GM19193 (cell line): Measurements from ENCODE around the gene PLCD3.

Experiments
- POLR2A ChIP-seq: IDR thresholded peaks from 4 replicates; pipeline ENCODE4 v1.6.1; 2011; ENCODE audit not compliant: insufficient read depth, insufficient read length; ENCODE audit errors: extremely low read depth

The PLCD3 gene

DNA sequence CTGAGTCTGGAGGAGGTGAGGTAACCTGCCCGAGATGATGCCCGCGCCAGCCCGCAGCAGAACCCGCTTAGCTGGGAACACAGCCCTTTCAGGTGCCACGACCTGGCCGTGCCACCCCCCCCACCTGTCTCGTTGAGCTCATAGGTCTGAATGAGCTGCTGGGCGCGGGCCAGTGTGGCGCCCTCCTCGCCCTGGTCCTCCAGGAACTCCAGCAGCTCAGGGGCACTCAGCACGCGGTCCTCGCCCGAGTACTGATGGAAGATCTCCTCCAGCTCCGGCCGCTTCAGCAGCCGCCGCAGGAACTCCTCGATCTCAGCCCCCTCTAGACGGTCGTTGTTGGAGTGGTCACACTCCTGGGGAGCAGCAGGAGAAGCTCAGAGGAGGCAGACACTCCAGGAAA lies 13.6 kb downstream of the PLCD3 start:
- TF ChIP-seq POLR2A: no peak

DNA sequence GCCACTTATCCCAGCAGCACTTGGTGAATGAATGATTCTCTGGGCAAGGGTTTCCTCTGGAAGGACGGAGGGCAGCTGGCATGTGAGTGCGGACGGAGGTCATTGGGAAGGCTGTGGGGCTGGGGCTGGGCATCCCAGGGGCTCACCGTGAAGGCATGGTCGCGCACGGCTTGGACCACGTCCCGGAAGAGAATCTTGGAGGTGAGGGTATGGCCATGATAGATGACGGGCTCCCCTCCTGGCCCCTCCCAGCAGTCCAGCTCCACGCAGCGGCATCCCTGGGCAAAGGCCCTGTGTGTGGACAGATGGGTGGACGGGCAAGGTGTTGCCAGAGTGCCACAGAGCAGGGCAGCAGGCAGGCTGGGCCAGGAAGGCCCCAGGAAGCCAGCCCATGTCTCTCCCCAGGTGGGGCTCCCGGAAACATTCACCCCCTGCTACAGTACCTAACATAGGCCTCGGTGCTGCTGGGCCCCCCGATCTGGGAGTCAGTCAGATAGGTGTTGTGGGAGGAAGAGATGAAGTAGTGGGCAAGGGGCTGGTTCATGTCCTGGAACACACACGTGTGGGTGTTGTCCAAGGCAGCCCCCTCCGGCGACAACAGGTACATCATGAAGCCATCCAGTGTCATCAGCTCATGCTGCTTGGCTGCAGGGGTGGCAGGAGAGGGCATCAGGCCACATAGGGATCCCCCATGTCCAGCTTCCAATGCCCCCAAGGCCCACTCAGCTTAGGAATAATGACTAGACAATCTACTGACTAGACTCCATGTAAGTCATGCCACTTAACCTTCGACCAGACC lies 14.3 kb downstream of the PLCD3 start:
- TF ChIP-seq POLR2A: no peak

DNA sequence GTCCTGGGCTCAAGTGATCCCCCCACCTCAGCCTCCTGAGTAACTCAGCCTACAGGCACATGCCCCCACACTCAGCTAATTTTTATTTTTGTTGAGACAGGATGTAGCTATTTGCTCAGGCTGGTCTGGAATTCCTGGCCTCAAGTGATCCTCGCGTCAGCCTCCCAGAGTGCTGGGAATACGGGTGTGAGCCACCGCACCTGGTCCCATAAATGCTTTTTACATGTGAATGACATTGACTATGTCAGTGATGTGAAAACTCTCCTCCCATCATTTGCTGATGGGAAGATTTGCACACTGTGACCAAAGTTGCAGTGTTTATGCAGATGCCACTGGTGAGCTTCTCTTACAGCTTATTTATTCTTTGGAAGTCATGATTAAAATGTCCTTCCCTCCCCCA lies 15.0 kb downstream of the PLCD3 start:
- TF ChIP-seq POLR2A: no peak

DNA sequence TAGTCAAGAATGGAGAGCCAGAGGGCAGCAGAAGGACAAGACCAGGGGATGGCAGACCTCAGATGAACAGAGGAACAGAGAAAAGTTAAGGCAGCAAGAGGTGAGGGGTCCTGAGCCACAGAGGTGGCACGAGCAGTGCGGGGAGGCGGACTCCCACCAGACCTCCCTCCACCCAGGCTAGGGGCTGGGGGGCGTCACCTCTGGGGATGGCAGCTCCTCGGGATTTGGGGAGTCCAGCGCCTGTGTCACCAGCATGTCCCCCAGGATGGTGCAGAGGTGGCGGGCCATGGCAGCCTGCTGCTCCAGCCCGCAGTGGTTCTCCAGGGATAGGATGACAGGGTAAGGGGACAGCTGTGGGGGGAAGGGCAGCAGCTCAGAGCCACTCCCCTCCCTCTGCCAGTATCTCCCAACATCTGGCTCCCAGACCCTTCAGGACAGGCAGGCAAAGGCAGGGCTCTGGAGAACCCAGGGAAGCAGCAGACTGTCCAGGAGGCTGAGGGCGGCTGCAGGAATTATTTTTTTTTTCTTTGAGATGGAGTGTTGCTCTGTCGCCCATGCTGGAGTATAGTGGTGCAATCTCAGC lies 15.8 kb downstream of the PLCD3 start:
- no peak for TF ChIP-seq POLR2A

DNA sequence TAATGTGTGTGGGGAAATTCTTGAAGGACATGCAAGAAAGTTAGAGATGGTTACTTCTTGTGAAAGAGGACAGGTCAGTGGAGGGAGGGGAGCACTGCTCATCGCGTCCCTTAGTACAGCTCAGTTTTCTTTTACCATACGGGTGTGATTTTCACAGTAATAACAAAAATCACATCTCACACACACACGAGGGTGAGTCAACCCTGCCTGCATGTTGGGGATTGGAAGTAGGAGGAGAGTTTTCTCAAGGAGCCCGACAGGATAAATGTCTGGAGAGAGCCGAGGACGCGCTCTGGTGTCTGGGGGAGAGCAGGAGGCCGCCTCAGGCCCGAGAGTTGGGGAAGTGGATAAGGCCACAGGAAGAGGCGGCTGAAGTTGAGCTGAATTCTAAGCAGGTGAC lies 16.4 kb downstream of the PLCD3 start:
- TF ChIP-seq POLR2A: no peak

DNA sequence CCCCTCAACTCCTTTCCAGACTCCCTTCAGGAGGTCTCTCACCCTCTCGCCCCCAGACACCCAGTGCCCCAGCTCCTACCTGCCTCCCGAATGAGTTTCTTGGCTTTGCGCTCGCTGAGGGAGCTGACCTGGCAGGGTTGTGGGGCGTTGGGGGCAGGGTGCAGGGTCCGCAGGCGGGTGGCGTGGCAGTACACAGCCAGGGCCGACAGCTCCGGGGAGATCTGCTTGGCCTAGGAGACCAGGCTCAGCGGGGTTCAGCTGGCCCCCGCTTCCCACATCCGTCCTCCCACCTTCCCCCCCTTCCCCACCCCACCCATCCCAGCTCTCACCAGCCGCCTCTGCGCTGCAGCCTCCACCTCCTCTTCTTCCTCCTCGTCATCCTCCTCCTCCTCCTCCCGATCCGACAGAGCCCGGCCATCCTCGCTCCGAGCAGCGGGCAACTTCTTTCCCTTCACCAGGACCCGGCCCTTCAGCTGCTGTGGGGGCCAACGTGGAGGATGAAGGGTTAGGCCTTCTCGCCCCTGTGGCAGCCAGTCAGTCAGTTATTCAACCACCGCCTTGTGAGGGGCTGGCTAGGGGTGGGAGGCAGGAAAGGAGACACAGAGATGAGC lies 17.2 kb downstream of the PLCD3 start:
- TF ChIP-seq POLR2A: no peak

DNA sequence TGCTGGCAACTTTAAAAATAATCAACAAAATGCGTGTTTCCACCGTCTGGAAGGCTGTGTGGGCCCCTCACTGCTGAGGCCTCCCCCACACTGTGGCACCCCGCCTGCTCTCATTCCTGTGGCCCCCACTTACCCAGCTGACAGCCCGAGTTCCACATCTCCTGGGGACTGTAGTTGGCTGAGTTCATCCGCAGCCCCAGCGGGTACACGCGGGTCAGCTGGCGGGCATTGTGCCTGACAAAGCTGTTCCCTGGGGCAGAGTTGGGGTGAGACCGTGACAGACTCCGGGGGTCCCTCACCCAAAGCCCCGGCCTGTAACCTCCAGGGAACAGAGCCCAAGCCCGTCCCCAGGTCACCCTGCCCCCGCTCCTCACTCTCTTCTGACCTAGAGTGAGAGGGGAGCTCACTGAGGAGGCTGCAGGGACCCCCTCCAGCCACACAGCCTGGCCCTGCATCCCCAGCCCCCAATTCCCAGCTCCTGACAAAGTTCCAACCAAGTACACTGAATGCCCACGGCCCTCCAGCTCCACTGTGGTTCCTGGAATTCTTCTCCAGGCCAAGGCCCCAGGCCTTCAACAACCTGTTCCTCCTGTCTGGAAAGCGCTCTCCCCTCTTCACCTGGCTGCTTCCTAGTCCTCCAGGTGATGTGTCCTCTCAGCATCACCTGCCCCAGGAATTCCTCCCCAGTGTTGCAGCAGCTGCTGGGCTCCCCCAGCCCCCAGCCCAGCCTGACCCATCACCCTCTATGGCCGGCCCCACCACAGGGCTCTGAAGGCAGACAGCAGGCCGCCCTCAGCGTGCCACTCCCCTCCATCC lies 18.0 kb downstream of the PLCD3 start:
- TF ChIP-seq POLR2A: no peak

DNA sequence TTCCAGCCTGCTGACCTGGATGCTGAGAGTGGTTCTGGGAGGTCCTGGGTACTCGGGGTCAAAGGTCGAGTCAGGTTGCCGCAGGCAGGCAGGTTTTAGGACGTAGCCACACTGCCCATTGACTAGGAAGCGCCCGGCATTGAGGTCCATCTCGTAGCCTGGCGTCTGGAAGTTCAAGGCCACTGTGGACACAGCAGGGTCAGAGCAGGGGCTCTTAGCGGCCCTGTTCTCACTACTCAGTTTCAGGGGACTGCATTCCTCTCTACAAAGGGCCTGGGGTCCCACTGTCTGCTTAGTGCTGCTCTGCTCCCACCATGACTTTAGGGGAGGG lies 18.9 kb downstream of the PLCD3 start:
- no peak for TF ChIP-seq POLR2A

DNA sequence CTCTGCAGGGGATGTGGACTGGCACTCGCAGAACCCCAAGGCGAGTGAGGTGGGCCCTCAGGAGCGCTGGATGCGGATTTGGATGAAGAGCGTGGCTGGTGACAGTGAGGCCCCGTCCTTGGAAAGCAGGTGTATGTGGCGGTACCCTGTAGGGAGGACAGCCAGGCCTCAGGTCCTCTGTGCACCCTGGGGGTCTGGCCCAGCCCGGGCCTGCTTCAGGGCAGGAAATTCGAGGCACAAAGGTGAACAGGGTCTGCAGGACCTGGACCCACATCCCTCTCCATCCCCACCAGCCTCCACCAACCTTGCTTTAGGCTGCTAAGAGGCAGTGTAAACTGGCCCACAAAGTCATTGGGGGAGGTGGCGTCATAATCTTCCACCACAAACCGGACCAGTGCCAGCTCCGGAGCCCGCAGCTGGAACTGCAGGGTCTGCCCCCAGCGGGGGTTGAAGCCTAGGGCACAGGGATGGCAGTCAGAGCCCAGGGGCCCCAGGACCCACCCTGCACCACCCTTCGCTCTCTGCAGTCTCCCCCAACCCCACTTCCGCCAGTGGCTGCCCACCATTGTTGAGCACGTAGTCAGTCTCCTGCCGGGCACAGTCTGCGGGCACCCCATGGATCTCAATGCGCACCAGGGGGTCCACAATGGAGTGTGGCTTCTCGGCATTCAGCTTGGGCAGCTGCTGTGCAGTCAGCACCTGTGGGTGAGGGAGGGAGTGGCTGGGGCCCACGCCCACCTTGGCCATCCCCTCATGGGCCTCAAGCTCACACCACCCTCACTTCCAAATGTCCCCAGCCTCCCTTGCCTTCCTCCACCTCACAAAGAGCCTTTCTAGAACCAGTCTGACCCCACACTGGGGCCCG lies 19.5 kb downstream of the PLCD3 start:
- no peak for TF ChIP-seq POLR2A

DNA sequence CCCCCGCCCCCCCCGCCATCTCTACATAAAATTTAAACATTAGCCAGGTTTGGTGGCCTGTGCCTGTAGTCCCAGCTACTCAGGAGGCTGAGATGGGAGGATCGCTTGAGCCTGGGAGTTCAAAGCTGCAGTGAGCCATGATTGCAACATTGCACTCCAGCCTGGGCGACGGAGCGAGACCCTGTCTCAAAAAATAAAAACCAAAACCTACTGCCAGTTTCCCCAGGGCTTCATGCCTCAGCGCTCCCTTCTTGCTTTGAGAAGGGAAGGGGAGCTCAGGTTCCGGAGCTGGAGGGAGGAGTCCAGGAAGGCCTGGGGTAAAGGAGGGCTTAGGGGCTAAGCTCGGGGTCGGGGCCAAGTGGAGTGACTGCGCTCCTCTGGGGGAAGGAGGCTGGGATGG lies 20.5 kb downstream of the PLCD3 start:
- TF ChIP-seq POLR2A: no peak

DNA sequence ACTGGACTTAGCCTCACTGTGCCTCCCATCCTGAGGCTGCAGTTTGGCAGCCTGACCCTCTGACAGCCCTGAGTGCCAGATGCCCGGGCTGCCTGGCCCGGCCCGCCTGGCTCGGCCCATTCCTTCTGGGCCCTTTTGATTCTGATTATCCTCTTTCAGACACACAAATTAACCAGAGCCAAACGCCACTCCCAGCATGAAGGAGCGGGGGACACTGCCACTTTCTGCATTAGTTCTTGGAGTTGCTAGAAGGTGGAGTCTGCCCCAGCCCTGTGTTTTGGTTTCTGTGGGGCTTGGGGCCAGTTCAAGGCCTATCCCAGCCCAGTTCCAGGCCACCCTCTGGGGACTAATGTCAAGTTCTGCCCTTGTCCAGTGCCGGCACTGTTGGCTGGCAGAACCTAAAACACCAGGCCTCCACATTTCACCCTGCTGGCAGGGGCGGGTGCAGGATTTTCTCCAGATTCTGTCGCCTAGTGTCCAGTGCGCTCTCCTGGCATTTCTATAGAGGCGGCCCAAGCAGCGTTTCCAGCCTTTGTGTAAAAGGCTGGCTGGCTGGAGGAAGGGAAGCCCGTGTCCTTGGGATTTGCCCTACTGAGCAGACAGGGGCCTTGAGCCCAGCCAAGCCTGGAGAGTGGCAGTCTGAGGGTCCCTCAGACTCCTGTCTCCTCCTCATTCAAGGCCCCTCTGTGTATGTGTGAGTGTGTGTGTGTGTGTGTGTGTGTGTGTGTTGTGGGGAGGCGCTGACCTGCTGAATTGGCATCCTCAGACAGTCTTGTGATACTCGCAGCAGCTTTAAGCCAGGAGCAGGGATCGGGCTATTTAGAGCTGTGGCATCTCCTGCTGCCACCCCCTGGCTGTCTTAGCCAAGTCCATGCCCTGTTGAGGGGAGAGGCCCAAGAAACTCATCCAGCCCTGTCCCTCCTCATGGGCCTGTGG lies 21.4 kb downstream of the PLCD3 start:
- no peak for TF ChIP-seq POLR2A

DNA sequence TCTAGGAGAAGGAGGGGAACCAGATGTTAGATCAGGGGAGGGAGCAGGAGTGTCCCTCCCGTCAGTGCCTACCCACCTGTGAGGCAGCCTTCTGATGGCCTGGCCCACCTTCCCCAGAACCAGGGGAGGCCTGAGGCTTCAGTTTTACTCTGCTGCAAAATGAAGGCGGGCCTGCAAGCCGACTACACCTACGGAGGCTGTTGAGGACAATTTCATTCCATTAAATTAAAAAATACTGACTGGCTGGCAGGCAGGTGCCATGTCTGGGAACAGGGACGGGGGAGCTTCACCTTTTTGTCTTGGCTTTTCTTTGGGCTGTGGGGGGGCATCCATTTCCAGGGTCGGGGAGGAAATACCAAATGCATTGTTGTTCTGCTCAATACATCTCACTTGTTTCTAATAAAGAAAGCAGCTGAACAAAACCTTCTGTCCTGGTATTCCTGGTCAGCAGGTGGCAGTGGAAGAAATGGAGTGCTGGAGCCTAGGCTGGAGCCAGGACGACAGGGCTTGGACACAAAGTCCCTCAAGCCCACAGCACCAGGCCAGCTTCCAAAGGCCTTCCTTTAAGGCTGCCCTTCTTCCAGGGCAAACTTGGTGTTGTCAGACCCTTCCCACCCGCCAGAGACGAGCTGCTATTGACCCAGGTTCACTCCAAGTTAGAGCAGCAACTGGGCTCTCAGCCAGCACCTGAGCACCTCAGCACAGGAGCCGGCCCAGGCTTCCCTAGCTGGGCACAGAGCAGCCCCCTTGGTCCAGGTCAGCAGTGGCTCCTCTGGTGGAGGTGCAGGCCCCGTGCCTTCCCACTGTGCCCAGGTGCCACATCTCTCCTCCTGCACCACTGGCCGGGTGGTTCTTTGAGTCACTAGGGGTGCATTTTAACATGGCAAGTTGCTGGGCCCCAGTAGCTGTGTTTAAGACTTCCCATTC lies 23.5 kb downstream of the PLCD3 start:
- no peak for TF ChIP-seq POLR2A
